Epithelial cell of prostate (primary cell): ENCODE results near the gene MYBPC3.

Experiments used
- DNase-seq: peaks from one replicate; pipeline ENCODE4 v3.0.0-alpha.2; 2011; ENCODE audit warnings: low read depth, low spot score
- H3K27ac ChIP-seq: fragments of 450-650 bp; 2 replicates; pipeline ENCODE4 v1.5.1; 2017; ENCODE audit warnings: mild to moderate bottlenecking

MYBPC3 gene

DNA sequence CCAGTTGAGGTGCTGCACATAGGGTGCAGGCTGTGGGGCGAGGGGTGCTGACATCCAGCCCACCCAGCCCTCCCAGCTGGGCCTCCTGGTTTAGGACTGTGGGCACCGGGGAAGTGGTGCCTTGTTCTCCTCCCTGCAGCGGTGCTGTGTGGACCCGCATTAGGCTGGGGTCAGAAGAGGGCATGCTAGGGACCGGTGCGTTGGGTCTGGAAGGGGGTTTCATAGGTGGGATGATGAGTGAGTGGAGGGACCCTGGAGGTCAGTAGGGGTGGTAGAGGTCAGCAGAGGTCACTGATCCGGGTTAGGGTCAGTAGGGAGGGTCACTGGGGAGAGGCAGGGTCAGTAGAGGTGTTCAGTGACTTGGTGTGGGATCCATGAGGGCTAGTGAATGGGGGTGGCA is 6.7 kb upstream of the MYBPC3 start:
- no peak overlapping the region for H3K27ac ChIP-seq
- no peak for DNase-seq

GRCh38 chr11:47358731-47359051 is 6.2 kb upstream of the MYBPC3 start:
- no peak for DNase-seq
- no peak overlapping the region for H3K27ac ChIP-seq

- H3K27ac ChIP-seq: no peak overlapping the region
- DNase-seq: no peak
Observed at GRCh38 chr11:47357985-47358730, 5.7 kb upstream of the MYBPC3 start.

DNA sequence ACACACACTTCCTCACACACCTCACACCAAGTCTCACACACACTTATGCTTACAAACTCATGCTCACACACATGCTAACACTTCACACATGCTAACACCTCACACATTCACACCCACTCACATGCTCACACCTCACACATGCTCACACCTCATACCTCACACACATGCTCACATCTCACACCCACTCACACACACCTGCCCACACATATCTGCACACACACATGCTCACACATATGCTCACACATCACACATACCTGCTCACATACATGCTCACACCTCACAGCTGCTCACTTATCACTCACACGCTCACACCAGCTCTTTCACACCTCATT is 4.5 kb upstream of the MYBPC3 start:
- DNase-seq: no peak
- no peak overlapping the region for H3K27ac ChIP-seq

DNA sequence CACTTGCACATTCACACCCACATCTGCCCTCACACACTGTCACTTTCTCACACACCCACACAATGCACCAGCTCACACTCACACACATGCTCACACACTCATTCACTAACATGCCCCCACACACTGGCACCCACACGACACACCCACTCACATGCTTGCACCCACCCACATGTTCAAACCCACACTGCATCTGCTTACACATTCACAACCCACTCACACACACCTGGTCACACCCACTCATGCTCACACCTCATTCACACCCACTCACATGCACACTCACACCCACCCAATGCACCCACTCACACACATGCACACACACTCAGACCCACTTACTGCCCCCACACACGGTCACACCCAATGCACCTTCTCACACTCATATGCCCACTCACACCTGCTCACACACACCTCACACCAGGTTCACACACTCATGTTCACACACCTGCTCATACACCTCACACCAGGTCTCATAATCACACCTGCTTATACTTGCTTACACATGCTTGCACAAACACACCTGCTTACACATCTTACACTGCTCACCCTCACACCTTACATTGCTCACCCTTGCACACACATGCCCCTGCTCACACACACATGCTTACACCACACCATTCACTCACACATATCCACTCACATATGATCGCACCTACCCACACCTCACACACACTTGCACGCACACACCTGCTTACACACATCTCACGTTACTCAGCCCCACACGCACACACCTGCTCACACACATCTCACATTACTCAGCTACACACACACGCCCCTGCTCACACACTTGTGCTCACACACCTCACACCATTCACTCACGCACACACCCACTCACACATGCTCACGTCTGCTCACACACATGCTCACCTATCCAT is 3.9 kb upstream of the MYBPC3 start:
- H3K27ac ChIP-seq: no peak overlapping the region
- DNase-seq: no peak

- peak; percentile 56 for DNase-seq
- H3K27ac ChIP-seq: no peak overlapping the region
Observed at GRCh38 chr11:47355283-47356128, 3.0 kb upstream of the MYBPC3 start.

DNA sequence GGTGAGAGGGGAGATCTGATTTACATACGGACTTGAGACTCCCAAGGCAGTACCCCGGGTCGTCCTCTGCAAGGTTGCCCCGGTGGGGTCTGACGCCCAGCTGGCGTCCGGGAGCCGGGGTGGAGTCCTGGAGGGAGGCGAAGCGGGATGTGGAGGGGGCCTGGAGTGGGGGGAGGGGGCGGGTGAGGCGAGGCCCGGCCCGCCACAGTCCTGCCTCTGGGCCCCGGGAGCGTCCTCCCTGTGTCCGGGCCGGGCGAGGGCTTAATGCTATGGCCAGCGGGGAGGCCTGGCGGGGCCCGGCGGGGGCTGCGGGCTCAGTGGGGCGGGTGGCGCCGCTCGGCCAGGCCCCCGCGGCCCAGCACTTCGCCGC is 2.4 kb upstream of the MYBPC3 start:
- no peak for DNase-seq

GRCh38 chr11:47353978-47354774 is 1.7 kb upstream of the MYBPC3 start:
- H3K27ac ChIP-seq: no peak overlapping the region
- no peak for DNase-seq

More for the DNA sequence above, 2.4 kb upstream of the MYBPC3 start:
- no peak overlapping the region for H3K27ac ChIP-seq

GRCh38 chr11:47351156-47352126 is 1.1 kb downstream of the MYBPC3 start:
- DNase-seq: no peak
- H3K27ac ChIP-seq: no peak overlapping the region

DNA sequence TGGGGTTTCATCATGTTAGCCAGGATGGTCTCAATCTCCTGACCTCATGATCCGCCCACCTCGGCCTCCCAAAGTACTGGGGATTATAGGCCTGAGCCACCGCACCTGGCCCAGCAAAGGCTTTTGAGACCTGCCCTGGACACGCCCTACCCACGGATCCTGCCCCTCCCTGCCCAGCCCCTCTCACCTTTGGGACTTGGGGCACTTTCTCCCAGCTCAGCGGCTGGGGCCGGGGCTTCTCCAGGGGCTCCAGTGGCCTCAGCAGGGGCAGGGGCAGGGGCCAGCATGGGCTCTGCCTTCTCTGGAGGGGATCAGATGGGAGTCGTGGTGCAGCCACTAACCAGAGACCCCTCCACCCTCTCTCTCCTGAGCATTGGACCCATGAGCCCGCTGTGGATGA is 2.2 kb downstream of the MYBPC3 start:
- H3K27ac ChIP-seq: no peak overlapping the region
- no peak for DNase-seq

GRCh38 chr11:47349521-47350095 is 2.9 kb downstream of the MYBPC3 start:
- DNase-seq: no peak
- H3K27ac ChIP-seq: no peak overlapping the region

GRCh38 chr11:47348859-47349258 is 3.6 kb downstream of the MYBPC3 start:
- no peak for DNase-seq

GRCh38 chr11:47348131-47348802 is 4.2 kb downstream of the MYBPC3 start:
- no peak overlapping the region for H3K27ac ChIP-seq
- no peak for DNase-seq

More at GRCh38 chr11:47348859-47349258, 3.6 kb downstream of the MYBPC3 start:
- H3K27ac ChIP-seq: no peak overlapping the region

DNA sequence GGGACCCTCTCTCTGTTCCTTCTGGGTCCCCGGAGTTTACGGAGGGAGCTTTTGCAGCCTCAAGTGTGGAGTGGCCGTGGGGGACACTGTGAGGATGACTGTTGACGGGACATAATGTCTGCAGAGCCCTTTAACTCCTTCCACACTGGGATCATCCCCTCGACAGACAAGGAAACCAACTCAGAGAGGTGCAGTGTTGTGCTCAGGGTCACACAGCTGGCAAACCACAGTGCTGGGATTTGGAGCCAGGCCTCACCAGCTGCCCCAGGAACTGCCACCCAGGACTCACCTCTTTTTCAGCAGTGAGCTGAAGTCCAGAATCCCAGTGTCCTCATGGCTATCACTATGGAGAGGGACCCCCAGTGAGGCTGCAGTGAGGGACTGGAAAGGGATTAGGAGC is 5.4 kb downstream of the MYBPC3 start:
- no peak for DNase-seq
- H3K27ac ChIP-seq: no peak overlapping the region

- no peak overlapping the region for H3K27ac ChIP-seq
- no peak for DNase-seq
Observed at GRCh38 chr11:47345890-47346563, 6.5 kb downstream of the MYBPC3 start.

GRCh38 chr11:47342854-47343253 is 9.6 kb downstream of the MYBPC3 start:
- no peak overlapping the region for H3K27ac ChIP-seq
- no peak for DNase-seq

- DNase-seq: no peak
Observed at GRCh38 chr11:47342036-47342803, 10.3 kb downstream of the MYBPC3 start.

More at GRCh38 chr11:47342036-47342803, 10.3 kb downstream of the MYBPC3 start:
- H3K27ac ChIP-seq: no peak overlapping the region
